ENCODE results near the gene SLC35F2. TPM values are rescaled to one million over a fixed set of nuclear protein-coding genes. Genes with fewer than 3 reads are reported as not detected.

The SLC35F2 gene
- total RNA-seq, 1 donor from 2014 or later: 3.5 TPM

- Mint-ChIP-seq H3K27ac (ENCODE audit: unreplicated experiment) (no peak overlapping the region), H3K4me3 (ENCODE audit: unreplicated experiment) (no peak overlapping the region), H3K27me3 (ENCODE audit: unreplicated experiment) (peaks cover 1% of the 10 kb centered on the region), H3K9me3 (ENCODE audit: unreplicated experiment) (no peaks in the 10 kb centered on the region), H3K36me3 (ENCODE audit: unreplicated experiment) (no peaks in the 10 kb centered on the region), H3K4me1 (ENCODE audit: low read depth, unreplicated experiment) (peaks cover 2% of the 10 kb centered on the region)
- no peak for TF ChIP-seq CTCF (IDR thresholded peaks at IDR 0.05; ENCODE audit: partially characterized antibody, unreplicated experiment)
- DNase-seq: no peak
Observed at GRCh38 chr11:107808521-107808920, 50.1 kb downstream of the SLC35F2 start.

- H3K9me3 Mint-ChIP-seq (ENCODE audit: unreplicated experiment): no peaks in the 10 kb centered on the region
- no peaks in the 10 kb centered on the region for H3K4me1 Mint-ChIP-seq (ENCODE audit: low read depth, unreplicated experiment)
- no peak overlapping the region for H3K27ac Mint-ChIP-seq (ENCODE audit: unreplicated experiment)
- H3K27me3 Mint-ChIP-seq (ENCODE audit: unreplicated experiment): peaks cover 1% of the 10 kb centered on the region
- DNase-seq: no peak
- H3K36me3 Mint-ChIP-seq (ENCODE audit: unreplicated experiment): no peaks in the 10 kb centered on the region
- no peak overlapping the region for H3K4me3 Mint-ChIP-seq (ENCODE audit: unreplicated experiment)
- TF ChIP-seq CTCF (IDR thresholded peaks at IDR 0.05; ENCODE audit: partially characterized antibody, unreplicated experiment): no peak
Observed at GRCh38 chr11:107804971-107805370, 53.6 kb downstream of the SLC35F2 start.

GRCh38 chr11:107804211-107804610 lies 54.4 kb downstream of the SLC35F2 start:
- no peaks in the 10 kb centered on the region for H3K36me3 Mint-ChIP-seq (ENCODE audit: unreplicated experiment)
- no peak for TF ChIP-seq CTCF (IDR thresholded peaks at IDR 0.05; ENCODE audit: partially characterized antibody, unreplicated experiment)
- no peak overlapping the region for H3K27ac Mint-ChIP-seq (ENCODE audit: unreplicated experiment)
- H3K4me3 Mint-ChIP-seq (ENCODE audit: unreplicated experiment): no peak overlapping the region
- no peaks in the 10 kb centered on the region for H3K4me1 Mint-ChIP-seq (ENCODE audit: low read depth, unreplicated experiment)
- no peak for DNase-seq
- no peaks in the 10 kb centered on the region for H3K9me3 Mint-ChIP-seq (ENCODE audit: unreplicated experiment)
- H3K27me3 Mint-ChIP-seq (ENCODE audit: unreplicated experiment): peaks cover 1% of the 10 kb centered on the region

- Mint-ChIP-seq H3K36me3 (ENCODE audit: unreplicated experiment) (no peaks in the 10 kb centered on the region), H3K9me3 (ENCODE audit: unreplicated experiment) (no peaks in the 10 kb centered on the region), H3K4me1 (ENCODE audit: low read depth, unreplicated experiment) (no peaks in the 10 kb centered on the region), H3K27me3 (ENCODE audit: unreplicated experiment) (no peaks in the 10 kb centered on the region), H3K4me3 (ENCODE audit: unreplicated experiment) (no peak overlapping the region), H3K27ac (ENCODE audit: unreplicated experiment) (no peak overlapping the region)
- no peak for DNase-seq
- TF ChIP-seq CTCF (IDR thresholded peaks at IDR 0.05; ENCODE audit: partially characterized antibody, unreplicated experiment): no peak
Observed at GRCh38 chr11:107801641-107802040, 56.9 kb downstream of the SLC35F2 start.

- no peak overlapping the region for H3K27ac Mint-ChIP-seq (ENCODE audit: unreplicated experiment)
- no peaks in the 10 kb centered on the region for H3K9me3 Mint-ChIP-seq (ENCODE audit: unreplicated experiment)
- H3K4me3 Mint-ChIP-seq (ENCODE audit: unreplicated experiment): no peak overlapping the region
- H3K27me3 Mint-ChIP-seq (ENCODE audit: unreplicated experiment): no peaks in the 10 kb centered on the region
- DNase-seq: peak; percentile 82
- peaks cover 3% of the 10 kb centered on the region for H3K36me3 Mint-ChIP-seq (ENCODE audit: unreplicated experiment)
- peak; percentile 98 for TF ChIP-seq CTCF (IDR thresholded peaks at IDR 0.05; ENCODE audit: partially characterized antibody, unreplicated experiment)
- H3K4me1 Mint-ChIP-seq (ENCODE audit: low read depth, unreplicated experiment): no peaks in the 10 kb centered on the region
Observed at GRCh38 chr11:107799218-107799859, 59.2 kb downstream of the SLC35F2 start.
